Stimulated activated CD4-positive, alpha-beta T cell treated with anti-CD3 and anti-CD28 coated beads, Interleukin-12 subunit alpha, Interleukin-12 subunit beta, amount 100 ng/mL, for 48 hours (primary cell): ENCODE measurements around the gene CDH23.

Experiments
- DNase-seq, 3 donors: peaks; one replicate each; pipeline ENCODE4 v3.0.0-alpha.2; 2020; ENCODE audit warnings: low read depth in 2 of 3, low spot score in 1 of 3

Gene CDH23

GRCh38 chr10:71632896-71633600 is 236.3 kb downstream of the CDH23 start:
- DNase-seq, result no peak

GRCh38 chr10:71633920-71634319 is 237.2 kb downstream of the CDH23 start:
- no peak for DNase-seq

DNA sequence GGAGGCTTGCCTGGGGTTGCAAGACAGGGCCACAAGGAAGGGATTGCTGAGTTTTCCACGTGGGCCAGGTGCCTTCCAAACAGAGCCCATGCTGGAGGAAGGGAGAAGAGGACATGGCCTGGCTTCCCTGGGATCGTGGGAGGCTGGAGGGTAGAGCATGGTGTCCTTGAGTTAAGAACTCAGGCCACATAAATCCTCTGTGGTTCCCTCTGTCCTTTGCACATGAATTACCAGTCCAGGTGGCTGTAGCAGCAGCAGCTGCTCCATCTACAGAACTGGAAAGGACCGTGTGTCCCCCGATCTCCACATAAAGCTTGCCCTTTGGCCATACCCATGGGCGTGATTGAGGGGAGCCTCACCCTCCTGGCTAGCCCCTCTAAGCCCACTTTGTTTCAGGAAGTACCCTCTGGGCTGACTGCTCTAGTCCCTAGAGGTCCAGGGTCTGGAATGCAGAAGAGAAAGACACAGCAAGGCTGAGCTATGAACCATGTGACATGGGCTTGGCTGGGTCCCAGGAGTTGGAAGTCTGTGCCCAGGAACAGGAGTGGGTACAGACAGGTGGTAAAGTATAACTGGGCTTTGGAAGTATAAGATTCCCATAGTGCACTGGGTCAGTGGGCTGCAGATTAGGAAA is 237.9 kb downstream of the CDH23 start:
- no peak for DNase-seq

- no peak for DNase-seq
These were observed 238.6 kb downstream of the CDH23 start for GRCh38 chr10:71635251-71635866.

DNA sequence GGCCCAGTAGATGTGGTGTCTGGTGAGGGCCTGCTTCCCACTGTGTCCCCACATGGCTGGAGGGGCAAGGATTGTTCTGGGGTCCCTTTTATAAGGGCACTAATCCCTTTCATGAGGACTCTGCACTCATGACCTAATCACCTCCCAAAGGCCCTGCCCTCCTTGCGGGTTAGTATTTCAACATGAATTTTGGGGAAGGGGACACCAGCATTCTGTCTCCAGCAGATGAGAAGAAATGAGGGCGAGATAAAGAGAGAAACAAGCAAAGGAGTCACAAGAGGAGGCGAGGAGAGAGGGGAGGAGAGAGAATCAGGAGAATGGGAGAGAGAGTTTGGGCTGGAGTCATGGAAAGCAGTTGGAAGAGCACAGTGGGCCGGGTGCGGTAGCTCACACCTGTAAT is 239.1 kb downstream of the CDH23 start:
- no peak for DNase-seq

GRCh38 chr10:71636588-71636987 is 239.9 kb downstream of the CDH23 start:
- no peak for DNase-seq

- DNase-seq, result no peak
These were observed 240.6 kb downstream of the CDH23 start for GRCh38 chr10:71637305-71637704.

GRCh38 chr10:71638064-71638821 is 241.5 kb downstream of the CDH23 start:
- no peak for DNase-seq

DNA sequence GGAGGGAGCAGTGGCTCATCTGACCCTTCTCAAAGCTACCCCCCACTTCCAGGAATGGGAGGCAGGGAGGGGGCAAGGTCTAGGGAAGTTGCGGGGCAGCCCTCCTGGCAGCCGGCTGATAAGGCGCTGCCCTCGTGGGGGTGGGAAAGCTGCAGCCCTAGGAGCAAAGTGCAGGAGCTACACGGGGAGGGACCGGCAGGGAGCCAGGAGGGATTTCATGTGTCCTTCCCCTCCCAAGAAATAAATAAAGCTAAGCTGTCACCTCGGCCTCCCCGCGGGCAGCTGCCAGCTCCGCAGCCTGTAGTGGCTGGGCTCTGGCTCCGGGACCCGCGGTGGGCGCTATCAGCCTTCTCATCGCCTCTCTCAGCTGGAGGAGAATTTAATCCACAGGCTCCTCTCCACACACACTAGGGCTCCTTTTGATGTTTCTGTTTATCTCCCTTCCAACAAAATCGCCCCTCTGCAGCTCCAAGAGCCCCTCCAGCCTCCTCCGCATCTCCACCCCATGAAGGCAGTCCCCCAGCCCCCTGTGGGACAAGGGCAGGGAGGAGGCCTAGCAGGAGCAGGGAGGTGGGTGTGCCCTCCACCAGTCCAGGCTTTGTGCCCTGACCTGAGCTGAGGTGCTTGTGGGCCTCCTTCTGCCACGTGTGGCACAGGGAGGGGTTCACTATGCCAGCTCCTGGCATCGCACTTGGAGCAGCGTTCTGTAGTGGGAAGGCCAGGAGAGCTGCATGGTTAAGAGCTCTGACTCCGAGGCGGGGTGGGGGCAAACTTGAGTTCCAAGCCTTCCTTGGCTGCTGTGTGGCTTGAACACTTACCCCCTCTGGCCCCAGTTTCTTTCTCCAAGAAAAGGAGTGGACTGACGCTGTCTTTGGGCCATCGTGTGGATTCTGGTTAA is 242.4 kb downstream of the CDH23 start:
- DNase-seq, result no peak

- no peak for DNase-seq
These were observed 243.9 kb downstream of the CDH23 start for GRCh38 chr10:71640607-71641006.

DNA sequence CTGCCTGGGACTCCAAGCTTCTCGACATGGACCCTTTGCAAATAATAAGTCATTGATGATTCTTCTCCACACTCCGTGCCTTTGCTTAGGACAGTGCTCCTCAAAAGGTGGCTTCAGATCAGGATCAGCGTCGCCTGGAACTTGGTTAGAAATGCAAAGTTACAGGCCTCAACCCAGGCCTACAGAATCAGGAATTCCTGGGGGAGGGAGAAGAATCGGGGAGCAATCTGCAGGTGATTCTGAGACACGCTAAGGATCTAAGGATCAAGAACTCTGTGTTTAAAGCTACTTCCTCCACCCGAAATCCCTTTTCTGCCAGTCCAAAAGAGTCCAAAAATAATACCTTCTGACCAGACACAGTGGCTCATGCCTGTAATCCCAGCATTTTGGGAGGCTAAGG is 244.7 kb downstream of the CDH23 start:
- no peak for DNase-seq

GRCh38 chr10:71641986-71642385 is 245.3 kb downstream of the CDH23 start:
- DNase-seq, result no peak

DNA sequence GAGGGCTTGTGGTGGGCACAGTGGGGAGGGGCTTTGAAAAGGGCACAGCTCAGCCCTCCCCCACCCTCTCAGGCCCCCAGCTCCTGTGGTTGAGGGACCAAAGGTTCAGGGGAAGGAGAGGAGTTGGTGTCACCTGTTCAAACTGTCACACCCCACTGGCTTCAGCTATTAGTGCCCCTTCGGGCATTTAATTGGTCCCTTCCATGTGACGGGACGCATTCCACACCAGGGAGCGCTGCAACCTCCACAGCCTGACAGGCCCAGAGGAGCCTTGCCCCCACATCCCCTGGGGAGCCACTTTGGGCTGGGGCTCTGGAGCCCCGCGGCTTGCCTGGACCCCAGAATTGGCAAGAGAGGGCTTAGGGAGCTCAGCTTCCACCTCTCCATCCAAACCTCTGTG is 247.2 kb downstream of the CDH23 start:
- no peak for DNase-seq

DNA sequence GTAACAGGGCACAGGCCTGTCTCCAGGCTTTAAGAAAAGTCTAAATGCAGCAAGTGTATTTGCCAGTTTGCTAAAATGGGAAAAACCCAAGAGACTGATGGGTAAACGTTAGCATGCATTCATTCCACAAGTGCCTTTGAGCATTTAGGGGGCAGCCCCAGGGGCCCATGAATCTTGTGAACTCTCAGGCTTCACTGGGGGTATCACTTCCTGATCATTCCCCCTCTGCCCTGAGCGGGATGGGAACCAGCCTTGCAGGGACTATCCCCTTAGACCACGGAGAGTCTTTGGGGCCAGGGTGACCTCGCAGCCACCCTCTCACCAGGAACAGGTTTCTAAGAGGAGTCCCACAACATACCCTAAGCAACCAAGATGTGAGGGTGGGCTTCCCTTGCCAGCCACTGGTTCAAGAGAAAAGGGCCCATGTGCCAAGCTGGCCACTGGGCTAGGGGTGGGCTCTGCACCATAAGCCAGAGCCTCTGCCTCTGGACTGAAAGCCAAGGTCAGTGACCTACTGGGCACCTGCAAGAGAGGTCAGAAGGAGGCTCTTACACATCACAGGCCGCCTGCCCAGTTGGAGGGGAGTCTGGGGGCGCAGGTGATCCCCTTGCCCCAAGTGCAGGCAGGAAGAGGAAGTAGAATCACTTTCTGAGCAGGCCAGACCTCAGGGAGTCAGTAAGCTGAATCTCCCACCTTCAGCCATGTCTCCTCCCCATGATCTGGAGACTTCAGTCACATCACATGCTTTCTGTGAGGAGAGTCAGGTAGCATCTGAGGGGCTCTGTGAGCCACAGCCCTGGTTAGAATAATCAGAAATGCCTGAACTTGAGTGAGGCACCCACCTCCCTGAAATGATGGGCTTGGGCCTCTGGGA is 247.8 kb downstream of the CDH23 start:
- no peak for DNase-seq

GRCh38 chr10:71645185-71645584 is 248.5 kb downstream of the CDH23 start:
- no peak for DNase-seq

DNA sequence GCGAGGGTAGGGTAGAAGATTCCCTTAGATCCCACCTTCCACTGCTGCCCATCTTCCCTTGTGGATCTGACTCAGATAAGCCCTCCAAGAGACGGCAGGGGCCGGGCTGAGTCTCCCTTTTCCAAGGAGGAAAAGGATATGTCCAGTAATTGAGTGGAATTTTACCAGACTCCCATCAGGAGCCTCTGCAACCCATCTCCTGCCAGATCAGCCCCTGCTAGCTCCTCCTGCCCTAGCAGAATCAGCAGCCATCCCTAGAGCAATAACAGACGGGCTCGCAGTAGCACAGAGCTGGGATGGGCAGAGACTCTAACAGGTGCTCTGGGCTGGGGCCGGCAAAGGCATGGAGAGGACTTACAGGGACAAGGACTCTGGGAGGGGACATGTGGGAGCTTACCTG is 249.3 kb downstream of the CDH23 start:
- no peak for DNase-seq

- DNase-seq, result no peak
These were observed 250.0 kb downstream of the CDH23 start for GRCh38 chr10:71646592-71647292.

DNA sequence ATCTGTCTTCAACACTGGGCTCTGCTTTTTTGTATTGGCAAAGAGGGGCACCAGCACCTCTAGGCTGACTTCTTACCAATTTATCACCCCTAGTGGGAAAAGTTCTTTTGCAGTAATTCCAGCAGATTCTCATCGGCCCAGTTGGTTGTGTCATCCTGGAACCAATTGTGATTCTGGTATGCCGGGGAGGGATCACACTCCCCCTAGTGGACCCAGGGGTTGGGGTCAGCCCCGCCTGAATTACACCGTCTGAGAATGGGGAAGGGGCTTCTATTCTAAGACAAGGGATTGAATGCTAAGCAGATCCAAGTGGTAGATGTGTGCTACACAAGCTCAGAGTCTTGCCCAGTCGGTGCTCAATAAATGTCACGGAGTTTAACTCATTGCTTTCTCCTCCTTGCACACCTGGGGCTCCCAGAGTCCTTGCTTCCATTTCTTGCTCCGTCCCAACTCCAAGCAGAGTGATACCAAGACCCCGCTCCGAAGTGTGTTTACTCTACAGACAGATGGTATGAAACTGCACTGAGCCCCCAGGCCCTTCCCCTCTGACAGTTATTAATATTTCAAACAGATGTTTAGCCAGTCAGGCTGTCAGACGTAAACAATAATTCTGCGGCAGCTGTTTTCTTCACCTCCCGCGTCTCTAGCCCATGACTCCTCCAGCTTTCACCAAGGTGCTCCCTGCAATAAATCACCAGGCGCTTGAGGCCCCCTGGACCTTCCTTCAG is 251.0 kb downstream of the CDH23 start:
- DNase-seq, result no peak
